GM19372 (cell line): ENCODE data around the gene ZNF423.

ENCODE experiments used
- ATAC-seq: cut with Tn5 transposase; IDR thresholded peaks from one replicate; pipeline ENCODE4 v1.9.1; 2021; ENCODE audit warnings: mild to moderate bottlenecking, low read depth, moderate library complexity; ENCODE audit not compliant: unreplicated experiment

Gene ZNF423

GRCh38 chr16:49596068-49596467 lies 259.8 kb downstream of the ZNF423 start:
- no peak for ATAC-seq

- no peak for ATAC-seq
These were observed 261.0 kb downstream of the ZNF423 start for GRCh38 chr16:49594685-49595498.

GRCh38 chr16:49594153-49594552 lies 261.8 kb downstream of the ZNF423 start:
- ATAC-seq, result no peak

- ATAC-seq, result no peak
These were observed 262.4 kb downstream of the ZNF423 start for GRCh38 chr16:49593424-49594040.

GRCh38 chr16:49592546-49593423 lies 263.1 kb downstream of the ZNF423 start:
- ATAC-seq, result peak; percentile 58

- no peak for ATAC-seq
These were observed 265.6 kb downstream of the ZNF423 start for GRCh38 chr16:49590166-49590871.

- ATAC-seq, result no peak
These were observed 266.3 kb downstream of the ZNF423 start for GRCh38 chr16:49589544-49590031.

- ATAC-seq, result no peak
These were observed 267.1 kb downstream of the ZNF423 start for GRCh38 chr16:49588729-49589384.

GRCh38 chr16:49588026-49588425 lies 267.9 kb downstream of the ZNF423 start:
- ATAC-seq, result no peak

GRCh38 chr16:49587511-49587910 lies 268.4 kb downstream of the ZNF423 start:
- no peak for ATAC-seq

- no peak for ATAC-seq
These were observed 269.2 kb downstream of the ZNF423 start for GRCh38 chr16:49586466-49587450.

GRCh38 chr16:49585143-49585832 lies 270.6 kb downstream of the ZNF423 start:
- no peak for ATAC-seq

GRCh38 chr16:49583911-49584310 lies 272.0 kb downstream of the ZNF423 start:
- ATAC-seq, result no peak

GRCh38 chr16:49581630-49582298 lies 274.1 kb downstream of the ZNF423 start:
- no peak for ATAC-seq

GRCh38 chr16:49580751-49581303 lies 275.1 kb downstream of the ZNF423 start:
- ATAC-seq, result no peak

- ATAC-seq, result no peak
These were observed 277.4 kb downstream of the ZNF423 start for GRCh38 chr16:49578435-49579024.

GRCh38 chr16:49578018-49578417 lies 277.9 kb downstream of the ZNF423 start:
- no peak for ATAC-seq
